Measurements from ENCODE around the gene GALNT15.

Gene GALNT15, protein sequence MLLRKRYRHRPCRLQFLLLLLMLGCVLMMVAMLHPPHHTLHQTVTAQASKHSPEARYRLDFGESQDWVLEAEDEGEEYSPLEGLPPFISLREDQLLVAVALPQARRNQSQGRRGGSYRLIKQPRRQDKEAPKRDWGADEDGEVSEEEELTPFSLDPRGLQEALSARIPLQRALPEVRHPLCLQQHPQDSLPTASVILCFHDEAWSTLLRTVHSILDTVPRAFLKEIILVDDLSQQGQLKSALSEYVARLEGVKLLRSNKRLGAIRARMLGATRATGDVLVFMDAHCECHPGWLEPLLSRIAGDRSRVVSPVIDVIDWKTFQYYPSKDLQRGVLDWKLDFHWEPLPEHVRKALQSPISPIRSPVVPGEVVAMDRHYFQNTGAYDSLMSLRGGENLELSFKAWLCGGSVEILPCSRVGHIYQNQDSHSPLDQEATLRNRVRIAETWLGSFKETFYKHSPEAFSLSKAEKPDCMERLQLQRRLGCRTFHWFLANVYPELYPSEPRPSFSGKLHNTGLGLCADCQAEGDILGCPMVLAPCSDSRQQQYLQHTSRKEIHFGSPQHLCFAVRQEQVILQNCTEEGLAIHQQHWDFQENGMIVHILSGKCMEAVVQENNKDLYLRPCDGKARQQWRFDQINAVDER

GRCh38 chr3:16174389-16174788 is at the start of gene GALNT15:
TSS of gene GALNT15 (plus strand) at chr3:16174680. CDS start at chr3:16175152, 472 bp downstream.
- DNase-seq, result no peak

GRCh38 chr3:16126634-16127033 is 47.8 kb upstream of the GALNT15 start:
- DNase-seq, result no peak

DNA sequence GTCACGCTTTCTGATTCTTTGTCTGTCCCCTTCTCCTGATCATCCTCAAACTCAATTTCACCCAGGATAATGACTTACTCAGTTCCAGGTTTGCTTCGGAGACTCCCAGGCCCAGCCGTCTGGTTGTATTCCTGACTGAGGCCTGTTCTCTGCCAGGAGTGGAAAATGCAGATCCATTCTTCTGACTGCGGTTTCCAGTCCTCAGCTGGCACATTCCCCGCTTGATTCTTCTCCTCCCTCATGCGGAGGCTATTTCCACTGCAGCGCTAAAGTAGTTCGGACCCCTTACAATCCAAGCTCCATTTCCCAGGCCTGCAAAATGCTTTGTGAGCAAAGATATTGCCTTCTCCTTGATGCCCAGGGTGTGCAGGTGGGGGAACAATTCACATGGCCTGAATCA is 47.2 kb upstream of the GALNT15 start:
- DNase-seq, result no peak

DNA sequence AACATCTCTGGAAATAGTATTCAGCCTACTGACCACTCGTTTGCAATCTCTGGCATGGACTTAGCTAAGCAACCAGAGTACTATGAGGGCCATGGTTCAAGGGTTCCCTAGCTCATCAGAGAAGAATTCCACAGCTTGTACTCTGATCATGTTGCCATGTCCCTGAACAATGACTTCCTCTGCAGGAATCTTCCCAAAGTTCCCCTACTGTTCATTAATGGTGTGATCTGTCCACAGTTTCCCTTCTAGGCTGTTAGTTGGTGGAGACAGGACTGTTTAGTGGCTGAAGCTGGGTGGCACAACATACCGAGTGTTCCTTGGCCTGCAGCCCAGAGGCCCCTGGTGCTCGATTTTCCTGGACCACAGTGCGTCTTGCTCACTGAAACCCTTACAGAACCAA is 44.4 kb upstream of the GALNT15 start:
- no peak for DNase-seq

- DNase-seq, result no peak
Measured at GRCh38 chr3:16132190-16132589, 42.3 kb upstream of the GALNT15 start.

DNA sequence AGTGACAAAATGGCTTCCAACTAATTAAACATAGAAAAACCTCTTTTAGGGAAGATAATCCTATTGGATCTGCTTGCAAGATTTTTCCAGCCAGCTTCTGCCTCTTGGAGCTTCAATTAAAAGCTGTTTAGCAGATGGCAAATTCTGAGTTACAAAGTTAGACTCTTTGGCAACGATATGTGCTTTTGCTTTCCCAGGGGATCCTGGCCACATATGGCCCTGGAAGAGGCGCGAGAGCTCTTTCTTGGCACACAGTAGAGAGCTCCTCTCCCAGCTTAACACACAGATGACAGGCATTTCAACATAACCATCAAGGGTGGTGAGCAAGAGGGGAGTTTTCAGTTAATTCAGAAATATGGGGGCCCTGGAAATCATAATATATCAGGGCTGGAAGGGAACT is 41.6 kb upstream of the GALNT15 start:
- no peak for DNase-seq

DNA sequence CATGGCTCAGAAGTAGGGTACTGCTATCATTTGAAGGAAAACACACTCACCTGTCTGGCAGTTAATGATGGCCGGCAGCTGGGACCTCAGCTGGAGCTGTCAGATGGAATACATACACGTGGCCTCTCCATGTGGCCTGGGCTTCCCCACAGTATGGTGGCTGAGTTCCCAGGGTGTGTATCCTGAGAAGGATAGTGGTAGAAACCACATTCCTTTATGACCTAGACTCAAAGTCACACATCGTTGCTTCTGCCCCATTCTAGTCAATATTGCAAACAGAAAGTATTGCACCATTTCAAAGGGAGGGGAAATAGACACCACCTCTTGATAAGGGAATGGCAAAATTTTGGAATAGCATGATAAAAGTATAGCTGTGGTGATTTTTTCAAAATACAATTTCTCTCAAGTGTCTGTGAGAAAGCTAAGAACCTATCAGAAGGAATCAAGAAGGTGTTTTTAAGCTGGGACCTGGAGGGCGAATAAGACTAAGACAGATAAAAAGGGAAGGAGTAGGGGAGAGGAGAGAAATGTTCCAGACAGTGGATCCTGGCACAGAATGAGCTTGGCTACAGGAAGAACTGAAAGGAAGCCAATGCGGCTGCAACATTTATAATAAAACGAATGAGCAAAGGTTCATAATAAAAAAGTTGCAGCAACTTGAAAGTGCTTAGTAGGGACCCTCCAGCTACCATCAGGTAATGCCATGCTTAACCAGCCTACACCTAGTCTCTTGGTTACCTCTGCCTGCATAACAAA is 40.1 kb upstream of the GALNT15 start:
- no peak for DNase-seq

DNA sequence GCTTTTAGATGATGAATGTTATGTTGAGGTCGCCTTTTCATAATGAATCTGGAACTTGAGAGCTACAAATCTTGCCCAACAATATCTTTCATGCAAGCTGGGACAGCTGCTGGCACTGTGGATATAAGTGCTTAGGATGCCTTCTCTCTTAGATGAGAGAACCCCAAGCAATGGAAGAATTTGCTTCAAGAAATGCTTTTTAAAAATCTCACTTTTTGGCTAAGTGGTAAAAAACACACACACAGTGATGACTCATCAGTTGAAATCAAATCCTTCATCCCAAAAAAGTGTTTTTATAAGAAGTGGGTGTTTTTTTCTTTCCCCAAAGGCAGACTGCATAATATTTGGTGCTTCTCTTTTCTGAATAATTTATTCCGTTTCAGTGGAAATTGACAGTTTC is 38.4 kb upstream of the GALNT15 start:
- no peak for DNase-seq

- DNase-seq, result no peak
Measured at GRCh38 chr3:16137044-16137443, 37.4 kb upstream of the GALNT15 start.

DNA sequence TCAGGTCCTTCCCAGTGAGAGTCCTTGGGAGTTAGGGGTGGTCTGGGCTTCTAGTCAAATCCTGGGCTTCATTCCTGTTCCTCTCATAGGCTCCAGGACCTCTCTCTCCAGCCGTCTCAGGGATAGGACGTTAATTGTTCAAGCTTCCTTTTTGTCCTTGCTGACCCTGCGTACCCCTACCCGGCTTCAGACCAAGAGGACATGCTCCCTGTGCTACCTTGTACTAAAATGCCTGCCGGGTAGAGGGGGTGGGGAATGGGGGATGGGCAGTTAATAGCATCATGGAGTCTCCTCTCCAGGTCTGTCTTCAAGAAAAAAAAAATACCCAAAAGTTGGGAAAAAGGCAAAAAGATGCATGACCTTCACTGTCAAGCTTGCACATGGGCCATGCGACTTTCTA is 36.5 kb upstream of the GALNT15 start:
- DNase-seq, result no peak

DNA sequence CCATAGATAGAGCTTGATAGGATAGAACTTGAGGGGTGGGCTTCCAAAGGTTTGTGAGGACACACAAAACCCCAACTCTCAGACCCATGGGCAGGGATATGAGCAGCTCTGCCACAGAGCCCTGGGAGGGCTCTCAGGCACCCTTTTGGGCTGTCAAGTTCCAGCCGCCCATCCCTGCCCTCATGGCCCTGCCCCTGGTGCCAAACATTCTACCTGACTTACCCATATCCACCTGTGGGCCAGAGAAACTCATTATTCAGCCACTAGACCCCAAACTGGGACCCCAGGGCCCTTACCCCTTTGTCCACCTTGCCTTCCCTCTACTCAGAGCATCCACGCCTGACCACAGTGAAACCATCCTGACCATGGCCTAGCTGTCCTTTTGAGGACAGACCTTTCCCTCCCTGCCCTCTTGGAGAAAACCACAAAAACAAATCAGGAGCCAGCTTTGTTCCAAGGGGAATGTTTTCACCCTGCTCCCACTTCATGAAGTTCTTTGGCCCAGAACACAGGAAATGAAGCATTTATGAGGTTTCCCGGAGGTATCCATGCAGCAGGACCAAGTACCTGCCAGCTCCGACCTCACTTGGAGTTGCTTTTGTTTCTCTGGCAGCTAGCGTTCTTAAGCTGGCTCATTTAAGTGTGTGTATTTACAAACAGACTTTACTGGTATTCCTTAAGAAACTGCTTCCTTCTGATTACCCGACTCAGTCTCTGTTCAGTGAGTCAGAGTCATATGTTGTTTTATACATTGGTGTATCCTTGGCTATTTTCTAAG is 34.2 kb upstream of the GALNT15 start:
- no peak for DNase-seq

DNA sequence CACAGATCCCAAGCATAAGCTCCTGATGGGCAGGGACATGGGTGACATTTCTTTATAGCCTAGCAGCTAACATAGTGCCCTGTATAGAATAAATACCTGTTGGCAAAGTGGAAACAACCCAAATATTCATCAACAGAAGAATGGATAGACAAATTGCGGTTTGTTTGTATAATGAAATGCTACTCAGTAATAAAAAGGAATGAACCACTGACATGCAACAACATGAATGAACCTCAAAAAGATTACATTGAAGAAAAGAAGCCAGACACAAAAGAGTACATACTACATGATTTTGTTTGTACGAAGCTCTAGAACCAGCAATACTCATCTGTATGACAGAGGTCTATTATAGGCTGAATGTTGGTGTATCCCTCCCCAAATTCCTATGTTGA is 33.6 kb upstream of the GALNT15 start:
- no peak for DNase-seq

DNA sequence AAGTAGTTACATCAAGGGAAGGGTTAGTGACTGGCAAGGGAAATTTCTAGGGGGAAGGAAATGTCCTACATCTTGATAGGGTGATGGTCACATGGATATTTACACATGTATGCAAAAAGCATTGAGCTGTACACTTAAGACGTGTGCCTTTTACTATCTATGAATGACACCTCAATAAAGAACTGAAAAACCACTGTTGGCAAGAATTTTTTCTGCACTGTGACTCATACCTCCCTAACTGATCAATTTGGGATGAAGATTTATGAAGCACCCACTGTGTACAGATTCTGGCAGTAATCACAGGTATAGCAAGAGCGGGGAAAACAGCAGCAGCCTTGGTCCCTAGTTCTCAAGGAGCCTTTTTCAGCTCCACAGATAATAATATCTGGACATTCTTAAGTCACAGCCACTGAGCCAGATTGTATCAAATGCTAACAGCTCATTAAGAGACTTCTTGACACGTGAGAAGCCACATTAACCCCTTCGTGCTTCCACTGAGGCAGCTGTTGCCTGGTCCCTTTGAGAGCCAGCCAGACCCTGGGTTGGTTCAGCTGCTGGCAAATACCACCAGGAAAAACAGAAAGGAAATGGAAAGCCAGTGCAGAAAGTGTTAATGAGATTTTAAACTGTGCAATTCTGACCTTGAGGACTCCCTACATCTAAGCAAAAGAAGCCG is 32.0 kb upstream of the GALNT15 start:
- DNase-seq, result no peak

- DNase-seq, result no peak
Measured at GRCh38 chr3:16143861-16144447, 30.5 kb upstream of the GALNT15 start.

- no peak for DNase-seq
Measured at GRCh38 chr3:16145176-16145575, 29.3 kb upstream of the GALNT15 start.

DNA sequence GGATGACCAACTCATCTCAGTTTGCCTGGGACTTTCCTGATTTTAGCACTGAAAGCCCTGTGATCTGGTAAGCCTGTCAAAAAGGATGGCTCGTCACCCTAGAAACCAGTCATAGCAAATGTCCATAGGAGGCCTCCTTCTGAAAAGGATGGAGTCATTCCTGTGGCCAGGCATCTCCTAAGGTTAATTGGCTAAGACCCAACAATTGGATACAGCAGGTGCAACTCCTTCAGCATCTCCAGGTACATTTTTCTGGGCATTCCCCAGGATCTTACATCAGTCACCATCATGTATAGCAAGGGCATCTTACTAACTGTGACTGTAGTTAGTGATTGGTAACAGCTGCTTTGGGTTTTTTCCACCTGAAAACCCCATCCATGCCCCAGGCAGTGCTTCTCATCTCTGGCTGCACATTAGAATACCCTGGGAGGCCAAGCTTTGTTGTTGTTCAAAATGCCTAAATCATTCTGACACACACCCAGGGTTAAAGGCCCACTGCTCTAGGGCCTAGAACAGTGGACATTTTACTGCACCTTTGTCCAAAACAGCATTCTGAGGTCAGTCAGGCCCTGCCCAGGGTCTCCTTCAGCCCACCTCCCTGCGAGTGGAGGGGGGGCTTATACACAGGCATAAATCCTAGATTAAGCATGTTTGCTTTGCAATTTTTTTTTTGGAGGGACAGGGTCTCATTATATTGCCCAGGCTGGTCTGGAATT is 28.3 kb upstream of the GALNT15 start:
- DNase-seq, result no peak

DNA sequence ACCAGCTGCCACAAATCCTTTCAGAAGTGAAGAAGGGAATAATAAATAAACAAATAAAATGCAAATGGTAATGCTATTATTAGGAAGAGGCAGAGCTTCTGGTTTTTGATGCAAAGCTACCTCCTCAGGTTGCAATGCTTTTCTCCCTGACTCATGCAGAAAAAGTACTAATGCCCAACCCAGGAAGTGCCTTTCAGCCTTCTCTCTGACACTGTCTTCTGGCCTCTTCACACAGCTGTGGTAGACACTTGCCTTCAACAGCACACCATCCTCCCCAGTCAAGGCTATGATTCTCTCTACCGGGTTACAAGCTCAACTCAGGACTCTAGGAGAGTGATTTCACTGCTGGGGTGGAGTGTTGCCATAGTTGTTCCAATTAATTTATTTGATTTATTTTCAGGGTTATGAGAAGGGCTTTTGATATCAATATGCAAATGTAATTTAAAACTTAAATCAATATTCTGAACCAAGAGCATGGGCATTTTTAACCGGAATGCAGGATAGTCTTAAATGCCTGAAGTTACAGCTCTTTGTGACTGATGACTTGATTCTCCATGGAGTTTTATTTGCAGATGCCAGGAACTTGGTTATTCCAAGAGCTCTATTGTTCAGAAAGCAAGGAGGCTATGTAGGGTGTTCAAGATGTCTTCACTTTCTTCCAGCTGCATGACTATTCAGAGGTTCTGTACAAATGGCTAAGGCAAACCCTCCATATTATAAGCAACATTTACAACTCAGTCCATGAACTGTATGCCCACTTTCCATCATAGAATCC is 27.1 kb upstream of the GALNT15 start:
- no peak for DNase-seq

- no peak for DNase-seq
Measured at GRCh38 chr3:16148213-16148612, 26.3 kb upstream of the GALNT15 start.

DNA sequence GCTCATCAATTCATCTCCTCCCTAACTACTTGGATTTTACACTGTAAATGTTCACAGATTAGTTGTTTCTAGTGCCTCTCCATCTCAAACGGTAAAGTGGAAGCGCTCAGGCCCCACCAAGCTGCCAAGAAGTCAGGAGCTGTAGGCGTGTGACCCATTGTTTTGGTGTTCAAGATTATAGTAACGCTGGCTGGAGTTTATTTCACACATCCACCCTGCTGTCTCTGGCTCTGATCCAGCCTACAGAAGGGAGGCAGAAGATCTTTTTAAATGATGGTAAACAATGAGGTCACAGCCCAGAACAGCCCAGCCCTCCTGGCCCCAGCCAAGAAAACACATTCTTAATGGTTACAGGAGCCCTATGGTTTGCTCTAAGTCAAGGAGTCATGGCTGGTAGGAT is 25.7 kb upstream of the GALNT15 start:
- no peak for DNase-seq

GRCh38 chr3:16150285-16150684 is 24.2 kb upstream of the GALNT15 start:
- DNase-seq, result no peak

DNA sequence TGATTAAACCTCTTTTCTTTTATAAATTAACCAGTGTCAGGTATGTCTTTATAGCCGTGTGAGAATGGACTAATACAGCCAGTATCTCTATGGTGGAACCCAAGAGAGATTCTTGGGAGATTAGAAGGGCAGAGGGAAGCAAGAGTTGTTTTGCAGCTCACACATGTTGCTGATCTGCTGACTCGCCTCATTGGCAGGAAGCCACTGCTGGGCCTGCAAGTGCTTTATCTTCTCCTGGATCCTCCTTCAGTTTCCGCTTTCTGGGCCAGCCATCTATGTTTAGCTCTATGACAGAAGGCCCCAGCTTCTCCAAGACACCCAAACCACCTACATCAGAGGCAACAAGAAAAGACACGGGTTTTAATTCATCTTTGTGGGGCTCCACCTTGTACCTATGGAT is 23.4 kb upstream of the GALNT15 start:
- peak; percentile 90 for DNase-seq
